Measurements from ENCODE around the gene LRRC71.

DNA sequence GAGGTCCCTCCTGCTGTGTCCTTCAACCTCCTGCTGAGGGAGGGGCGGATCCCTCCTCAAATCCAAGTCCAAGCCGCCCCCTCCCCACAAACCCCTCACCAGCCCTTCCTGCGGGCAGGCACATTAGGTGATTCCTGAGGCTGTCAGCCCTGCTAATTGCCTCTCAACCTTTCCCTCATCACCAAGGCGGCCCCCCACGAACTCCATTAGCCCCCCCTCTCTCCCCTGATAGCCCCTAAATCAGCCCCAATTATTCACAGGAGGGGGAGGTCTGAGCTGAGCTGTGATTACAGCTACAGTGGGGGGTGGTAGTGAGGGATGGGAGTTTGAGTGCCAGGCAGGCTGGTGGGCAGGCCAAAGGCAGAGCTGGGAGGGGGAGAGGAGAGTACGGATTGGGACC is 32.7 kb upstream of the LRRC71 start:
- TF ChIP-seq, protein P1, sequence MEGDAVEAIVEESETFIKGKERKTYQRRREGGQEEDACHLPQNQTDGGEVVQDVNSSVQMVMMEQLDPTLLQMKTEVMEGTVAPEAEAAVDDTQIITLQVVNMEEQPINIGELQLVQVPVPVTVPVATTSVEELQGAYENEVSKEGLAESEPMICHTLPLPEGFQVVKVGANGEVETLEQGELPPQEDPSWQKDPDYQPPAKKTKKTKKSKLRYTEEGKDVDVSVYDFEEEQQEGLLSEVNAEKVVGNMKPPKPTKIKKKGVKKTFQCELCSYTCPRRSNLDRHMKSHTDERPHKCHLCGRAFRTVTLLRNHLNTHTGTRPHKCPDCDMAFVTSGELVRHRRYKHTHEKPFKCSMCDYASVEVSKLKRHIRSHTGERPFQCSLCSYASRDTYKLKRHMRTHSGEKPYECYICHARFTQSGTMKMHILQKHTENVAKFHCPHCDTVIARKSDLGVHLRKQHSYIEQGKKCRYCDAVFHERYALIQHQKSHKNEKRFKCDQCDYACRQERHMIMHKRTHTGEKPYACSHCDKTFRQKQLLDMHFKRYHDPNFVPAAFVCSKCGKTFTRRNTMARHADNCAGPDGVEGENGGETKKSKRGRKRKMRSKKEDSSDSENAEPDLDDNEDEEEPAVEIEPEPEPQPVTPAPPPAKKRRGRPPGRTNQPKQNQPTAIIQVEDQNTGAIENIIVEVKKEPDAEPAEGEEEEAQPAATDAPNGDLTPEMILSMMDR (IDR thresholded peaks at IDR 0.05) = no peak
- TF ChIP-seq POLR2A (IDR thresholded peaks at IDR 0.05) = no peak

Measured in testis (tissue), 2 donors.